ENCODE results near the gene SZT2. TPM values are rescaled to one million over a fixed set of nuclear protein-coding genes. Genes with fewer than 3 reads are reported as not detected.

The SZT2 gene
- total RNA-seq = 10 to 100 TPM; 20.5 to 38.3 (median 26.0) TPM
- polyA plus RNA-seq = 10 to 100 TPM in 1 of 2 donors, 1 to 10 TPM in 1; 8.6 to 44.0 TPM
- long read RNA-seq, donor 1, partial matches to known transcripts = 10 of 12 reads
- long read RNA-seq, donor 1, other reads (novel, unspliced or antisense) = 2 of 12 reads
- long read RNA-seq, donor 2, partial matches to known transcripts = 7 of 9 reads
- long read RNA-seq, donor 2, other reads (novel, unspliced or antisense) = 1 of 9 reads
- long read RNA-seq, donor 3, partial matches to known transcripts = 8 of 12 reads
- long read RNA-seq, donor 3, other reads (novel, unspliced or antisense) = 3 of 12 reads

DNA sequence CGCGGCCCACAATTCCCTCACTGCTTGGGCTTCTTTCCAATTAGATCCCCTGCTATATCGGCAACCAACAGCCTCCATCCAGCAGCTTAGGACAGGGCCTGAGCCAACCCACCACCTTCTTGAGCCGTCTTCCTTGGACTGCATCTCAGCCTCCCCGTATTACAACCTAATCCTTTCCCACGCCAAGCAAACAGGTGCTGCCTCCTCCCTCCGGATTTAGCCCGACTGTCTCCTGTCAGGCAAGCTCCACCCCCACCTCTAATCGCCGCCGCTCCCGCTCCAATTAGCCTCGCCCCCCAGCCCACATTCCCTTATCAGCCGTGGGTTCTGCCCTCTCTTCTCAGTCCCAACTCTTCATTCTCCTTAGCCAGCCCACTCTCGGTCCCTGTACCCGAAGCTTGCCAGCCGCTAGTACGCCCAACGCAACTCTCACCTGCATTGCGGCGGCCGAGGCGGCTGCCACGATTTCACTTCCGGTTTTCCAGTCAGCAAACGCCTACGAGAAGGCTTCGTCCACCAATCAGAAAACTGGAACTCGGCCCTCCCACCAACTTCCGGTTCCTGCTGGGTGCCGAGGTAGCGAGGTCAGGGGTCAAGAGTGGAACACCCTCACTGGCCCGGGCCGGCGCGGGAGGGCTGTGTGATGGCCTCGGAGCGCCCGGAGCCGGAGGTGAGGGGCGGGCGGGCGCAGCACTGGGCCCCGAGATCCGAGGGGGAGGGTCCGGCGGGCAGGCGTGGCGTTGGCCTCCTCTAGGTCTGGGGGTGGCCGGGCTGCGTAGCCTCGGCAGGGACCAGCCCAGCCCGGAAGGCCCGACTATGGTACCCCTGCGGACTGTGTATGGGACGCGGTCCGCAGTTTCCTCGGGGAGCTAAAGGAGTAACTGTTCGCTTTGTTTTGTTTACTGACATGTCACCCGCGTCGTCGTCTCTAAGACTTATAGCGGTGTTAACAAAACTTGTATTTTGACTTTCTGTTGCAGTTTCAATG lies at the start of gene SZT2, which contains the start of gene MED8:
TSS of gene SZT2 (plus strand) at position 574 of the 988 bp plus-strand sequence. CDS start at position 644, 70 bp downstream.
TSS of gene MED8 (minus strand) at position 475 of the 988 bp plus-strand sequence. CDS start at position 439, 36 bp downstream.
- TF ChIP-seq, protein P1, sequence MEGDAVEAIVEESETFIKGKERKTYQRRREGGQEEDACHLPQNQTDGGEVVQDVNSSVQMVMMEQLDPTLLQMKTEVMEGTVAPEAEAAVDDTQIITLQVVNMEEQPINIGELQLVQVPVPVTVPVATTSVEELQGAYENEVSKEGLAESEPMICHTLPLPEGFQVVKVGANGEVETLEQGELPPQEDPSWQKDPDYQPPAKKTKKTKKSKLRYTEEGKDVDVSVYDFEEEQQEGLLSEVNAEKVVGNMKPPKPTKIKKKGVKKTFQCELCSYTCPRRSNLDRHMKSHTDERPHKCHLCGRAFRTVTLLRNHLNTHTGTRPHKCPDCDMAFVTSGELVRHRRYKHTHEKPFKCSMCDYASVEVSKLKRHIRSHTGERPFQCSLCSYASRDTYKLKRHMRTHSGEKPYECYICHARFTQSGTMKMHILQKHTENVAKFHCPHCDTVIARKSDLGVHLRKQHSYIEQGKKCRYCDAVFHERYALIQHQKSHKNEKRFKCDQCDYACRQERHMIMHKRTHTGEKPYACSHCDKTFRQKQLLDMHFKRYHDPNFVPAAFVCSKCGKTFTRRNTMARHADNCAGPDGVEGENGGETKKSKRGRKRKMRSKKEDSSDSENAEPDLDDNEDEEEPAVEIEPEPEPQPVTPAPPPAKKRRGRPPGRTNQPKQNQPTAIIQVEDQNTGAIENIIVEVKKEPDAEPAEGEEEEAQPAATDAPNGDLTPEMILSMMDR (IDR thresholded peaks at IDR 0.05) = no peak
- peak within 1 kb of the TSS; percentile 52 to 94 (median 88) for H3K27ac ChIP-seq
- DNase-seq = peak; percentile 93 to 97
- H3K4me1 ChIP-seq = peaks cover 9 to 36% (median 28%) of the 10 kb centered on the region in 9 donors
- H3K27me3 ChIP-seq = no peaks in the 10 kb centered on the region
- no peaks in the 10 kb centered on the region for H3K9me3 ChIP-seq
- intact Hi-C loops (cut with DNase I) = loop anchor here in 4 of 10 donors (1.0 to 10.0 kb wide), 3 partner anchors 21 to 162 kb away; partner anchors contain the start of gene ELOVL1 (in 1 of the 4)
- H3K4me3 ChIP-seq = peak within 1 kb of the TSS; percentile 68 to 94 (median 78)
- 0% methylated on average over 65 of the region's 65 CpGs for WGBS, 2 donors
- ATAC-seq = peak; percentile 97 to 99 (median 99)
- H3K36me3 ChIP-seq = peaks cover 0 to 53% (median 25%) of the 10 kb centered on the region in 9 donors

- no peak overlapping the region for H3K4me3 ChIP-seq
- DNase-seq (no peak), ATAC-seq (no peak)
- H3K27ac ChIP-seq = no peak overlapping the region
- H3K4me1 ChIP-seq = peaks cover 7 to 29% (median 19%) of the 10 kb centered on the region in 9 donors
- intact Hi-C loops (cut with DNase I) = loop anchor here in 1 of 10 donors (5.0 kb wide), 1 partner anchor 38 kb away; the partner anchor contains the start of gene TIE1
- H3K9me3 ChIP-seq = no peaks in the 10 kb centered on the region
- 54 to 66% methylated on average over 1 of the region's 1 CpG for WGBS, 2 donors
- H3K27me3 ChIP-seq = no peaks in the 10 kb centered on the region
- no peaks in the 10 kb centered on the region for H3K36me3 ChIP-seq
- TF ChIP-seq, protein P1 (IDR thresholded peaks at IDR 0.05) = no peak
Observed at GRCh38 chr1:43340559-43340958, 49.1 kb upstream of the SZT2 start.

GRCh38 chr1:43344267-43344850 lies 45.3 kb upstream of the SZT2 start:
- ATAC-seq (peak; percentile 33 to 79 (median 66)), DNase-seq (peak in 1 of 2 donors; percentile 60)
- intact Hi-C loops (cut with DNase I) = loop anchor here in 1 of 10 donors (5.0 kb wide), 1 partner anchor 42 kb away; the partner anchor contains the start of gene TIE1
- TF ChIP-seq, protein P1 (IDR thresholded peaks at IDR 0.05) = no peak
- H3K4me1 ChIP-seq = peaks cover 10 to 56% (median 25%) of the 10 kb centered on the region in 9 donors
- 26 to 33% methylated on average over 4 of the region's 4 CpGs for WGBS, 2 donors
- H3K36me3 ChIP-seq = no peaks in the 10 kb centered on the region
- H3K4me3 ChIP-seq = peak overlapping the region in 1 of 10 donors; percentile 3
- H3K27ac ChIP-seq = peak overlapping the region; percentile 79 to 98 (median 88)
- no peaks in the 10 kb centered on the region for H3K9me3 ChIP-seq
- H3K27me3 ChIP-seq = no peaks in the 10 kb centered on the region

Data from heart right ventricle (tissue), 16 donors.